HG02870 (cell line): Measurements from ENCODE around the gene SEC24D.

Source experiments
- ATAC-seq: cut with Tn5 transposase; IDR thresholded peaks from one replicate; pipeline ENCODE4 v1.9.1; 2021; ENCODE audit warnings: mild to moderate bottlenecking, moderate library complexity; ENCODE audit not compliant: unreplicated experiment

The SEC24D gene

GRCh38 chr4:118729287-118730286 lies 106.3 kb downstream of the SEC24D start:
- no peak for ATAC-seq

GRCh38 chr4:118727360-118727759 lies 108.6 kb downstream of the SEC24D start:
- ATAC-seq, result no peak

DNA sequence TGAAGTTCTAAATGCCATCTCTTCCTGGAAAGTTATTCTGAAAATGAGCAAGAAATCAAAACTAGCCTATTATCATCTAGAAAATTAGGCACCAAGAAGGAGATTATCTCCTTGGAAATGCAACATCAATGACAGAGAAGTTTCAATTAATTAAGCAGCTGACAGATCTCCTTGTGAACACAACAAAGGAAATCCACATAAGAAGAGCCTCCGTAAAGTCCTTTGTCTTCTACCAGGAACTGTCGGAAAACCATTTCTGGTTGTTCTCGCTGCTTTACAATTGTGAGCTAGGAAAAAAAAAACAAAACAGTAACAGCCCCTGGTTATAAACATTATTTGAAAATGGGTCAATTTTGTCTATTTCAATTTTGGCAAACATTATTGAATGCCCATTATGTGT lies 112.6 kb downstream of the SEC24D start:
- ATAC-seq, result no peak

- ATAC-seq, result no peak
These were observed 114.2 kb downstream of the SEC24D start for GRCh38 chr4:118721752-118722151.

- no peak for ATAC-seq
These were observed 117.3 kb downstream of the SEC24D start for GRCh38 chr4:118718511-118719170.

DNA sequence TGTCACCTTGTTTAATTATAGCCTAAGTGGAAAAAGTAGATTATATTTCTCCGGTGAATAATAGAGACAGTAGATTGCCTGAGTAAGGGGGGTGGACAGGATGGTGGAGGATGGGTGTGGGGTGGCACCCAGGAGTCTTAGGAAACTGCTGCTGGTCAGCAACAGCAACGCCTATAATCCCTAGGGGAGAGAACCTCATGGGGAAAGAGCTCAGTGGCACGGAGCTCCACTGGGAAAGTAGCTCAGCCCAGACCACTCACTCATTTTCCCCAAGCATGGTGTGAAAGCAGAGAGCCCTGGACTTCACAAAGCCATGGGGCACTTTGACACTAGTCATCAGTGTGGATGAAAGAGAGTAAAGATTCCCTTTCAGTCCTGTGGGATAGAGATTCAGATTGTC lies 119.6 kb downstream of the SEC24D start:
- no peak for ATAC-seq

- ATAC-seq, result no peak
These were observed 121.2 kb downstream of the SEC24D start for GRCh38 chr4:118714682-118715081.

DNA sequence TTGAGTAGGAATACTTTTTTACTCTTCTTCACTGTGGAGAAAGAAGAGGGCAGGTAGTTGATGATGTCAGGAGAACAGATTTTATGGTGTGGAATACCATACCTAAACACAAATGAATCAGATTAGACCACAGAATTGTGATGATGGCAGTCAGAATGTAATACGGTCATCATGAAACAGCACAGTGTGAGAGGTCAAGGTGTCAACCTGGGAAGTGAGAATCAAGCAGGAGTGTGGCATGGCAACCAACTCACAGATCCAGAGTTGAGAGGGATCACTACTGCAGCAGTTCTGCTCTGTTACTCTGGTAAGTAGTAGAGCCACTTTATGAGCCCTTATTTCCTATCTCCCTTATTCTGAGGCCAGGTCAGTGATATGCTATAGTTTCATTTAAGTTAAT lies 123.1 kb downstream of the SEC24D start:
- peak; percentile 53 for ATAC-seq

DNA sequence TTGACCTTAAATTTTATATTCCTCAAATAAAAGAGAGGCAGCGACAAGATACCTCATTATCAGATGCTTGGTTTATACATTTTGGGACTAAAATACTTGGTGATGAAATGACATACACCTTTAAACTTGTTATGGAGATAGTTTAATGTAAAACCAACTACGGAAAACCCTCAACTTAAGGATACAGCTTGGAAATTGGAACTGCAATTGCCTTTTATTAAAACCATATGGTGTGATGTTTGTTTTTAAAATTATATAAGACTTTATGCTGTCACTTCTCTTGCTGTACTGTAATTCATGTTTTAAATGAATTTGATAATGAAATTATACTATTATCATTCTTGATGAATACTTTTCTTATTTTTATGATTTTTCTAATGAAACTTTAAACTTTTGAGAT lies 124.9 kb downstream of the SEC24D start:
- ATAC-seq, result no peak

GRCh38 chr4:118703118-118703517 lies 132.8 kb downstream of the SEC24D start:
- ATAC-seq, result no peak

GRCh38 chr4:118684873-118685811 lies 150.8 kb downstream of the SEC24D start, which contains the start of gene METTL14:
Gene METTL14 (plus strand): TSS chr4:118685392. CDS start chr4:118685535, 143 bp downstream.
- peak; percentile 99 for ATAC-seq

DNA sequence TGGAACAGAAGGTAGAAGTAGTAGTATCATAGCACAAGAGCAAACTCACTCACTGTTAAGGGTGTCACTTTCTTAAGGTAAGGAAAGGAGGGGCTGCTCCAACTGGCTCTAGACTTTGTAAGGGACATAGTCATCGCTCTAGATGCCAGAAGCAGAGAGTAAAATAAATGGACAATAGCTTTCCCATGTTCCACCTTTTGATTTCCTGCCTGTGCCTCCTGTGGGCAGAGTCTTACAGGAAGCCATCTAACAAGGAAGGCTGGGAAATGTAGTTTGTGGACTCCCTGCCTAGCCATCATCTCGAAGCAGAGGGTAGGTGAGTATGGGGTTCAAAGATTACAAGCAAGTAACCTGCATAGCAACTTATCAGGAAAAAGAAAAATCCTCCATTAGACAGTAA lies 152.4 kb downstream of the SEC24D start:
- ATAC-seq, result no peak

DNA sequence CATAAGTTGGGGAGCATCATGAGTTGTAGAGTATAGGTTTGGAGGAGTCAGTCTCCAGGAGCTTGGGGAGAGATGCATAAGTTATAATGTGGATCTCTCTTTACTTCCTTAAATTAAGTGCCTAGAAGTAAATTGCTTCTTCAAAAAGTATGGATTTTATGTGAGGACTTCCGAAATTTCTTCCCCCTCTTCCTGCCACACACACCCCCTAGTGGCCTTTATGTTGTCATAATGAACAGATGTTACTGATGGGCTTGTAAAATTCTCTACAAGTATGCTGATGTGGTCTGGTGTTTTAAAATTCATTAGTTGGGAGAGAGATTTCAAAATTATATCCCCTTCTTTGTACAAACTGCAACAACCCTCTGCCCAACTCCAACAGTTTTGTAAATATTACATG lies 153.0 kb downstream of the SEC24D start:
- no peak for ATAC-seq

DNA sequence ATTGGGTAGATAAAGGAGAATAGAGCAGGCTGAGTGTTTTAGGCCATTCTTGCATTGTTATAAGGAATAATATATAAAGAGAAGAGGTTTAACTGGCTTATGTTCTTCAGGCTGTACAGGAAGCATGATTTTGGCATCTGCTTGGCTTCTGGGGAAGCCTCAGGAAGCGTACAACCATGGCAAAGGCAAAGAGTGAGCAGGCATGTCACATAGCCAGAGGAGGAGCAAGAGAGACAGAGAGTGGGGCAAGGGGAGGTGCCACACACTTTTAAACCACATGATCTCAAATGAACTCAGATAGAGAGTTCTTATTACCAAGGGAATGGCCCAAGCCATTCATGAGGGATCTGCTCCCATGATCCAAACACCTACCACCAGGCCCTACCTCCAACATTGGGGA lies 155.1 kb downstream of the SEC24D start:
- ATAC-seq, result no peak

DNA sequence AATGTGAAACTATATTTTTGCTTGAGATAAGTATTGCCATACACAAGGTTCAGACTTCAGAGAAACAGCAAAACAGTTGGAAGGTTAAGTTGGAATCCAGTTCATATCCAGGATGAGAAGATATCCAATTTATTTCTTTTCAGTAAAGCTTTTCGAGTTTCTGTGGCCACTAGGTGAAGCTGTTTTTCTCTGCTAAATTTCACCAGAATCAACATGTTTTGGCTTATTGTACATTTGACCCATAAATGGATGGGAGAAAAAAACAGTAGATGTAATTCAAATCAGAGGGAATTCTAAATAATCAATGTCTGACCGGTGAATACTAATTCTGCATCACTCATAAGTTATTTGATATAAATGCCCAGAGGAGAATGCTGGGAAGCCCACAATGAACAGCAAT lies 159.8 kb downstream of the SEC24D start:
- no peak for ATAC-seq
